Activated B cell treated with CpG ODN at 0.5 μM for 24 hours (primary cell): ENCODE results near the gene TMEM91. TPM values are rescaled to one million over a fixed set of nuclear protein-coding genes. Genes with fewer than 3 reads are reported as not detected.

ENCODE experiments used
- ATAC-seq: fragments of 200-7000 bp; cut with Tn5 transposase; one replicate; pipeline ENCODE4 v1.10.0; 2021; ENCODE audit warnings: low read depth, mild to moderate bottlenecking, moderate library complexity
- CTCF ChIA-PET: fragments of 350-600 bp; sonication (Branson Sonifier 250); formaldehyde crosslinking; loops from one replicate; lab custom pipeline; 2021; ENCODE audit warnings: antibody characterized with exemption; lab: Charles Lee
- POLR2A ChIA-PET: fragments of 350-600 bp; sonication (Branson Sonifier 250); formaldehyde crosslinking; loops from one replicate; lab custom pipeline; 2021; ENCODE audit warnings: antibody characterized with exemption; lab: Charles Lee
- DNase-seq: peaks from one replicate; pipeline ENCODE4 v3.0.0; 2022
- H3K27ac Mint-ChIP-seq: one replicate; pipeline ENCODE4 v1.8.0; 2020; ENCODE audit warnings: mixed read lengths
- H3K27me3 Mint-ChIP-seq: one replicate; pipeline ENCODE4 v1.8.0; 2021; ENCODE audit warnings: mixed read lengths
- H3K36me3 Mint-ChIP-seq: one replicate; pipeline ENCODE4 v1.8.0; 2021; ENCODE audit warnings: low read depth, mixed read lengths
- H3K4me1 Mint-ChIP-seq: one replicate; pipeline ENCODE4 v1.8.0; 2021; ENCODE audit warnings: mixed read lengths
- H3K4me3 Mint-ChIP-seq: one replicate; pipeline ENCODE4 v1.8.0; 2020; ENCODE audit warnings: mild to moderate bottlenecking, mixed read lengths
- H3K9me3 Mint-ChIP-seq: one replicate; pipeline ENCODE4 v1.8.0; 2020; ENCODE audit warnings: mixed read lengths
- intact Hi-C: fragments of 100-400 bp; cut with micrococcal nuclease; formaldehyde crosslinking; loops from one replicate; pipeline ENCODE4 v1.15.1; 2024
- total RNA-seq: library from RNA; stranded (reverse); gene quantifications from 2 replicates; pipeline ENCODE4 v1.2.3, GENCODE V29; 2022
- TF ChIP-seq, protein P1 (sequence below): fragments of 200-600 bp; IDR thresholded peaks from one replicate; pipeline ENCODE4 v1.8.0; 2022; ENCODE audit warnings: antibody characterized with exemption, mild to moderate bottlenecking

Gene TMEM91
- total RNA-seq, 1 donor from 2014 or later, result 4.6 TPM

DNA sequence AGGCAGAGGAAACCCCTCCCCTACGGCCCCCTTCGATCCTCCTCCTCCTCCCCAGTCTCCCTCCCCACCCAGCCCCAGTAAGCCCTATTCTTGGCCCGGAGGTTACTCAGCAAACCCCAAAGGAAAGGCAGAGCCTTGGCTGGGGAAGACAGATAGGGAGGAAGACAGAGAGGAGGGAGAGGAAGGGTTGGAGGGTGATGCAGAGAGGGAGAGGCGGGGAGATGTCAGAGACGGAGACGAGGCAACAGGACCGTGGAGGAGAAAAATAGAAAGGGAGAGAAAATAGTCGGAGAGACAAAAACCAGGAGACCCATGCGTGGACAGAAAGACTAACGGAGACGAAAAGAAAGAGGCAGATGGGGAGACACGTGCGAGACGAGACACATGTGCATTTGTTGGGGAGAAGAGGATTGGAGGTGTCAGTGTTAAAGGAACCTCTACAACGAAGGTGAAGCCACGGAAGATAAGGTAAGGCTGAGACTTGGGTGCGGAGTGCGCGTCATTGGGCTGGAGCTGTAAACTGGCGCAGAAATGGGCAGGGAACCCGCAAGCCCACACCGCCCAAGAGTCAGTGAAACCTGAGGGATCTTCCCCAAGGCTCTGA is 25.5 kb upstream of the TMEM91 start:
- no peaks in the 10 kb centered on the region for H3K27me3 Mint-ChIP-seq
- ATAC-seq, result no peak

DNA sequence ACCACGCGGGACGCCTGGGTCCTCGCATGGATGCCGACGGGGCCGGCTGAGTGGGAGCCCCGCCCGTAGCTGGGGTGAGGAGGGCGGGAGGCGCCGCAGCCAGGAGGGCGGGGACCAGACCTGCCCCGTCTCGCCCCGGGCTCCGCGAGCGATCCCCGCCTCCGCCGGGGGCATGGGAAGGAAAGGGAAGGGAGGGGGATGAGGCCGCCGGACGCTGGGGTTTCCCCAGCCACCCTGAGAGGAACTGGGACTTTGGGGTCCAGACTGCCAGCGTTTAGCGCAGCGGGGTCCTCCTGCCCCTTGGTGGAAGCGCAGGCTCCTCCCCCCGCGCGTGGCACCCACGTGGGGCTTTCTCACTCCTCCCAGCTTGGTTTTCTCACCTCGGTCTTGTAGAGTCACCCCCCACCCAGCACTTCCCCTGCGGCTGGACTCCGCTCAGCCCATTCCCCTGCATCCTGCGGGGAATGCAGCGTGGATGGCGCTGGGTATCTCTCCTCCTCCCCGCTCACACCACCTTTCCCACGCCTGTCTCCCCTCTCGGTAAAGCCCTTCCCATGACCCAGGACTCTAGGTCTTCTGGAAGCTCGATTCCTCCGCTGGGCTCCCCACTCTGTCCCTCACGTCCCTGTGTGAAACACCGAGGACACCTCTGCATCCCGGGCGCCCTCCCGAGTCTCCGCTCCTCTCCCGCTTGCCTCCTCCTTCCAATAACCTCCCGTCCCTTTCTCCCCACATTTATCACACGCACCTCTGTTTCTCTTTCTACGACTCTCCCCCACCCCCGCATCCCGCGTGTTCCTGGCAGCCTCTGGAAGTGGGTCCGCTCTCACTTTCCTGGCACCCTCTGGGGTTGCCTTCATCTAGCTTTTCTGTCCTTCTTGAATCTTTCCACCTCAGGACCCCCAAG is 24.7 kb upstream of the TMEM91 start:
- TF ChIP-seq, protein P1, sequence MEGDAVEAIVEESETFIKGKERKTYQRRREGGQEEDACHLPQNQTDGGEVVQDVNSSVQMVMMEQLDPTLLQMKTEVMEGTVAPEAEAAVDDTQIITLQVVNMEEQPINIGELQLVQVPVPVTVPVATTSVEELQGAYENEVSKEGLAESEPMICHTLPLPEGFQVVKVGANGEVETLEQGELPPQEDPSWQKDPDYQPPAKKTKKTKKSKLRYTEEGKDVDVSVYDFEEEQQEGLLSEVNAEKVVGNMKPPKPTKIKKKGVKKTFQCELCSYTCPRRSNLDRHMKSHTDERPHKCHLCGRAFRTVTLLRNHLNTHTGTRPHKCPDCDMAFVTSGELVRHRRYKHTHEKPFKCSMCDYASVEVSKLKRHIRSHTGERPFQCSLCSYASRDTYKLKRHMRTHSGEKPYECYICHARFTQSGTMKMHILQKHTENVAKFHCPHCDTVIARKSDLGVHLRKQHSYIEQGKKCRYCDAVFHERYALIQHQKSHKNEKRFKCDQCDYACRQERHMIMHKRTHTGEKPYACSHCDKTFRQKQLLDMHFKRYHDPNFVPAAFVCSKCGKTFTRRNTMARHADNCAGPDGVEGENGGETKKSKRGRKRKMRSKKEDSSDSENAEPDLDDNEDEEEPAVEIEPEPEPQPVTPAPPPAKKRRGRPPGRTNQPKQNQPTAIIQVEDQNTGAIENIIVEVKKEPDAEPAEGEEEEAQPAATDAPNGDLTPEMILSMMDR, result no peak
- Mint-ChIP-seq H3K4me1 (peaks cover 42% of the 10 kb centered on the region), H3K9me3 (no peaks in the 10 kb centered on the region), H3K4me3 (peak overlapping the region; percentile 100), H3K36me3 (peaks cover 28% of the 10 kb centered on the region), H3K27me3 (no peaks in the 10 kb centered on the region), H3K27ac (peak overlapping the region; percentile 96)
- DNase-seq (peak; percentile 83), ATAC-seq (peak; percentile 57)
- ChIA-PET CTCF (interaction anchor here (0.6 to 5.4 kb wide), 12 partner anchors 13 to 219 kb away, joined by 3 to 38 read pairs (median 5); partner anchors contain the start of genes B9D2 and CCDC97), POLR2A (interaction anchor here (0.5 to 6.9 kb wide), 30 partner anchors 8 to 1894 kb away, joined by 3 to 119 read pairs (median 4); partner anchors contain the start of genes ACTMAP, B9D2, CCDC97 and CEACAM21)
- intact Hi-C loops, result loop anchor here (1.0 to 5.0 kb wide), 7 partner anchors 13 to 909 kb away; partner anchors contain the start of genes B9D2, CCDC97, COQ8B and DMAC2

More for the DNA sequence above, 25.5 kb upstream of the TMEM91 start:
- no peak for DNase-seq
- Mint-ChIP-seq H3K36me3 (peaks cover 36% of the 10 kb centered on the region), H3K27ac (peak overlapping the region; percentile 86), H3K4me1 (peaks cover 42% of the 10 kb centered on the region), H3K4me3 (peak overlapping the region; percentile 100), H3K9me3 (no peaks in the 10 kb centered on the region)
- intact Hi-C loops, result loop anchor here (1.0 to 5.0 kb wide), 6 partner anchors 14 to 909 kb away; partner anchors contain the start of genes B9D2, COQ8B, DMAC2 and ITPKC
- ChIA-PET POLR2A (interaction anchor here (0.5 to 6.9 kb wide), 20 partner anchors 9 to 1893 kb away, joined by 3 to 119 read pairs (median 6); partner anchors contain the start of genes B9D2, CCDC97, CEACAM21 and DMAC2), CTCF (interaction anchor here (0.7 to 5.4 kb wide), 9 partner anchors 13 to 218 kb away, joined by 3 to 38 read pairs (median 8); partner anchors contain the start of genes B9D2 and CCDC97)
- TF ChIP-seq, protein P1, result no peak

DNA sequence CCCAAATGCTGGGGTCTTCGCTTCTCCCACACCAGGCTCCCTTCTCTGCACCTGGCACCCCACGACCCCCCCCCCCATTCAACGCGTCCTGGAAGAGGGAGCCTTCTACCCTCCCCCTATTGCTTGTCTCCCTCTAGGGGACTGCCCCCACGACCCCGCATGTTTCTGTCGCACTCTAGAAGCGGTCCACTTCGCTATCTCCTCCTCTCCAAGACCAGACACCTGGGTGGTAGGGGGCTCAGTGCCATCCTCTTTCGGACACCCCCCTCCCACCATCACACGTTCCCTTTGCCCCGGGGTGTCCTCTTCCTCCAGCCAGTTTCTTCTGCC is 24.1 kb upstream of the TMEM91 start:
- Mint-ChIP-seq H3K27me3 (no peaks in the 10 kb centered on the region), H3K4me3 (peak overlapping the region; percentile 100), H3K27ac (peak overlapping the region; percentile 96), H3K36me3 (peaks cover 25% of the 10 kb centered on the region), H3K4me1 (peaks cover 46% of the 10 kb centered on the region), H3K9me3 (no peaks in the 10 kb centered on the region)
- ChIA-PET POLR2A (interaction anchor here (0.7 to 6.9 kb wide), 20 partner anchors 8 to 1035 kb away, joined by 3 to 119 read pairs (median 8); partner anchors contain the start of genes ACTMAP, B9D2, CCDC97 and DMAC2), CTCF (interaction anchor here (1.0 to 5.4 kb wide), 11 partner anchors 12 to 218 kb away, joined by 3 to 38 read pairs (median 5); partner anchors contain the start of genes B9D2 and CCDC97)
- intact Hi-C loops, result loop anchor here (1.0 to 5.0 kb wide), 5 partner anchors 42 to 910 kb away; partner anchors contain the start of genes CCDC97, COQ8B, DMAC2 and ITPKC
- no peak for ATAC-seq
- DNase-seq, result no peak
- TF ChIP-seq, protein P1, result no peak

DNA sequence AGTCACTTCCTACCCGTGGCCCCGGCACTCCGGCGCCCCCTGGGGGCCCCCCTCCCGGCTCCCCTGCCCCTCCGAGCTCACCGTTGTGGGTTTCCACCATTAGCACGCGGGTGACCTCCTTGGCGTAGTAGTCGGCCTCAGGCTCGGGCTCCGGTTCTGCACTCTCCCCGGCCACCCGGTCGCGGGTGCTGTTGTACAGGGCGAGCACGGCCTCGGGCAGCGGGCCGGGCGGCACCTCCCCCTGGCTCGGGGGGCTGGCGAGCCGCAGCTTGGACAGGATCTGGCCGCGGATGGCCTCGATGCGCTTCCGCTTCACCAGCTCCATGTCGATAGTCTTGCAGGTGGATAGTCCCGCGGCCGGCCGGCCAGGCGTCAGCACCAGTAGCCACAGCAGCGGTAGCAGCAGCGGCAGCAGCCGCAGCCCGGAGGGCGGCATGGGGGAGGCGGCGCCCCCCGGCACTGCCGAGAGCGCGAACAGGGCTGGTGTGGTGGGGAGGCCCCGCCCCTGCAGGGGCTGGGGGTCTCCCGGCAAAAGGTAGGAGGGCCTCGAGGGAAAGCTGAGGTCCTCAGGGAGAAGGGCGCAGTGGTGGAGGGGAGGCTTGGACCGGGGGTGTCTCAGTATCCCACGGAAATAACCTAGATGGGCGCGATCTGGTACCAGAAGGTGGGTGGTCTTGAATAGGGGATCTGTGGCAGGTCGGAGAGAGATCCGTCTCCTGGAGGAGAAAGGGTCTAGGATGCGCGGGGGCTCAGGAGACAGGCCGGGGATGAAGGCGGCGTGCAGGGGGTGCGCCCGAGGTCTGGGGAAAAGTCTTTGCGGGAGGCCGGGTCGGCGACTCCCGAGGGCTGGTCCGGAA is 23.5 kb upstream of the TMEM91 start:
- peak overlapping the region; percentile 96 for H3K27ac Mint-ChIP-seq
- DNase-seq (peak; percentile 83), ATAC-seq (peak; percentile 21)
- H3K27me3 Mint-ChIP-seq, result no peaks in the 10 kb centered on the region
- H3K4me1 Mint-ChIP-seq, result peaks cover 48% of the 10 kb centered on the region
- TF ChIP-seq, protein P1, result no peak
- H3K9me3 Mint-ChIP-seq, result no peaks in the 10 kb centered on the region
- POLR2A ChIA-PET, result interaction anchor here (0.7 to 6.9 kb wide), 18 partner anchors 9 to 1034 kb away, joined by 3 to 119 read pairs (median 8); partner anchors contain the start of genes ACTMAP, B9D2, CCDC97 and DMAC2
- peak overlapping the region; percentile 100 for H3K4me3 Mint-ChIP-seq
- CTCF ChIA-PET, result interaction anchor here (1.0 to 5.4 kb wide), 10 partner anchors 11 to 218 kb away, joined by 3 to 38 read pairs (median 5); partner anchors contain the start of genes B9D2 and CCDC97
- intact Hi-C loops, result loop anchor here (1.0 to 5.0 kb wide), 8 partner anchors 43 to 911 kb away; partner anchors contain the start of genes BCKDHA, CCDC97, COQ8B and DMAC2
- peaks cover 22% of the 10 kb centered on the region for H3K36me3 Mint-ChIP-seq
